HG03139 (cell line): ENCODE results near the gene ACSBG1.
"Not testable (repeated sequence)": the region's sequence is repeated elsewhere in the genome, so short reads cannot be mapped to it uniquely, and the experiment has no call there.

Experiments used
- ATAC-seq: cut with Tn5 transposase; IDR thresholded peaks from one replicate; pipeline ENCODE4 v1.9.1; 2021; ENCODE audit not compliant: unreplicated experiment

The ACSBG1 gene

DNA sequence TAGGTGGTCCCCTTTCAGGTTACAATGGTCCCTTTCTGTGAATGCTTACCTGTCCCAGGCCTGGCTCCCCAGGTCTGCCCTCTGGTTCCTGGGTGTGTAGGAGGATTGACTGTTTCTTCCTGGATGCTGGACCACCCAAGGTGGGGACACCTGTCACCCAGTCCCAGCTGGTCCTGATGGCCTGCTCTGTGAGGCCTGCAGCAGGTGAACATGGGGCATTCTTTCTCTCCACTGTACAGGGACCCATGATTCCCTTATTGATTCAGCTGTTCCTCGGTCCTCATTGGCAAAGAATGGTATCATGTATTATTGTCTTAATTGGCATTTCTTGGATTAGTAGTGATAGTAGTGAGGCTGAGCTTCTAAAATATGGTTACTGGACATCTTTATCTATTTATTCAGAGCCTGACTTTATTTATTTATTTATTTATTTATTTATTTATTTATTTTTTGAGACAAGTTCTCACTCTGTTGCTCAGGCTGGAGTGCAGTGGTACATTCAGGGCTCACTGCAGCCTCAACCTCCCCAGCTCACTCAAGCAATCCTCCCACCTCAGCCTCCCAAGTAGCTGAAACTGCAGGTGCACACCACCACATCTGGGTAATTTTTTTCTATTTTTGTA, 21.2 kb upstream of the ACSBG1 start:
- no peak for ATAC-seq

DNA sequence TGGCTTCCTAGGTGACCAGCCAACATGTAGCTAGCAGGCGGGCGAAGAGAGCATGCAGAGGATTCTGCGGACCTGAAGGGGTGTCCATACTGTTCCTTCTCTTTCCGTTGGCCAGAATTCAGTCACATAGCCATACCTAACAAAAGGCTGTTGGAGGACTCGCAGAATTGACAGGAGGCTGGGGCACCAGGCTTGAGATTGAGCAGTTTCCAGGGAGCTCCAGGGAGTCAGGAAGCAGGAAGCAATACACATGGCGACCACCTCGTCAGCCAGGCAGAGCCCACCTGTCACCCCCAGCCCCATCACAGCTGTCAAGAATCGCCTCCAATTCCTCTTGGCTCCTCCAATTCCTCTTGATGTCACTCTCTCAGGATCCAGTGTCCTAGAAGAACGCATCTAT, 16.8 kb upstream of the ACSBG1 start:
- no peak for ATAC-seq

DNA sequence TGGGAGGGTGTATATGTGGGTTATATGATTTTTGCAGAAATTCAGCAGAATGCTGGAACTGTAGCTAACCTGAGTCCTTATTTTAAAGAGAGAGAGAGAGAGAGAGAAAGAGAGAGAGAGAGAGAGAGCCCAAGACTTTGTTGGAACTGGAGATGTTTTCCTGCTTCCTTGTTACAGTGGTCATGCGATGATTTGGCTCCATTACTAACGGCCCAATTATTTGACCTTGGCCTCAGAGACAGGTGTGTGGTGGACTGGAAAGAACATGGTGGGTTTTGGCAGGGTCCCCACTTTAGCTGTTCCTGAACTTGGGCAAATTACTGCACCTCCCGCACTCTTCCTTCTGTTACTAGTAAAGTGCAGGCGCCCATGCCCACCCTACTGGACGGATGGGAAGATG, 14.8 kb upstream of the ACSBG1 start:
- ATAC-seq, result no peak

DNA sequence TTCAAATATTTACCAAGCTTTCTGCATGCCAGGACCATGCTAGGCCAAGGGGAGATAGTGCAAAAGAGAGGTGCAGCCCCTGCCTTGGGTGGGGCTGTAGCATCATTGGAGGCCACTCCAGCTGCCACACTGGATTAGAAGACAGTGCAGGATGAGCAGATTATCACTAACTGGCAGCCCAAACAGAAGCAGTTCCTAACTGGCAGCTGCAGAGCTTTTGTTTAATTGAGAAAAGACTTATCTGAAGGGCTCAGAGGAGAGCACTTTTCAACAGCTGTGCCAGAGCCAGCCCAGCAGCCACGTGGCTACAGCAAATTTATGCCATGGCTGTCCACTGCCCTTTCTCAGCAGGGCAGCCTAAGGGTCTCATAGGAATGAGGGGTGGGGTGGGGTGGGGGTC, 13.5 kb upstream of the ACSBG1 start:
- ATAC-seq, result no peak

DNA sequence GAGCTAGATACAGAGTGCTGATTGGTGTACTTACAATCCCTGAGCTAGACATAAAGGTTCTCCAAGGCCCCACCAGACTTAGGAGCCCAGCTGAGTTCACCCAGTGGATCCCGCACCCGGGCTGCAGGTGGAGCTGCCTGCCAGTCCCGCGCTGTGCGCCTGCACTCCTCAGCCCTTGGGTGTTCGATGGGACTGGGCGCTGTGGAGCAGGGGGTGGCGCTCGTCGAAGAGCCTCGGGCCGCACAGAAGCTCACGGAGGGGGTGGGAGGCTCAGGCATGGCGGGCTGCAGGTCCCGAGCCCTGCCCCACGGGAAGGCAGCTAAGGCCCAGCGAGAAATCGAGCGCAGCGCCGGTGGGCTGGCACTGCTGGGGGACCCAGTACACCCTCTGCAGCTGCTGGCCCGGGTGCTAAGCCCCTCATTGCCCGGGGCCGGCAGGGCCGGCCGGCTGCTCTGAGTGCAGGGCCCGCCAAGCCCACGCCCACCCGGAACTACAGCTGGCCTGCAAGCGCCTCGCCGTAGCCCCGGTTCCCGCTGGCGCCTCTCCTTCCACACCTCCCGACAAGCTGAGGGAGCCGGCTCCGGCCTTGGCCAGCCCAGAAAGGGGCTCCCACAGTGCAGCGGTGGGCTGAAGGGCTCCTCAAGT, 11.7 kb upstream of the ACSBG1 start:
- not testable (repeated sequence) for ATAC-seq

DNA sequence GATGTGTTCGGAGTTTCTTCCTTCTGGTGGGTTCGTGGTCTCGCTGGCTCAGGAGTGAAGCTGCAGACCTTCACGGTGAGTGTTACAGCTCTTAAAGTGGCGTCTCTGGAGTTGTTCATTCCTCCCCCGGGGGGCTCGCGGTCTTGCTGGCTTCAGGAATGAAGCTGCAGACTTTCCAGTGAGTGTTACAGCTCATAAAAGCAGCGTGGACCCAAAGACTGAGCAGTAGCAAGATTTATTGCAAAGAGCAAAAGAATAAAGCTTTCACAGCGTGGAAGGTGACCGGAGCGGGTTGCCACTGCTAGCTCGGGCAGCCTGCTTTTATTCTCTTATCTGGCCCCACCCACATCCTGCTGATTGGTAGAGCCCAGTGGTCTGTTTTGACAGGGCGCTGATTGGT, 11.0 kb upstream of the ACSBG1 start:
- ATAC-seq, result not testable (repeated sequence)

DNA sequence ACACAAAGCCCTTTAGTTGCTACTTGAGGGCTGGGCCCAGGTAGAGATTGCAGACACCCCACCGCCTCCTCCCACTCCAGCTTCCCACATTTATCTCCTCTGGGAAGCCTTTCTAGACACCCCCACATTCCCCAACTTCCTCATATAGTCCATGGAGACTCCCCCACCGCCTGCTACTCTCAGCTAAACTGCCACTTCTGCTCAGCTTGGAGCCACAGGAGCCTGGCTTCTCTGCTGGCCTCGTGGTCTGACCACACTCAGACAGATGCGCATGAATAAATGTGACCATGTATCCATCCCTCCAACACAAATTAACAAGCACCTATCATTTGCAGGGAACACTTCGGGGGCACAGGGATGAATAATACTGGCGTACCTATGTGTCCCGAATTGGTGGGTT, 10.5 kb upstream of the ACSBG1 start:
- ATAC-seq, result no peak

DNA sequence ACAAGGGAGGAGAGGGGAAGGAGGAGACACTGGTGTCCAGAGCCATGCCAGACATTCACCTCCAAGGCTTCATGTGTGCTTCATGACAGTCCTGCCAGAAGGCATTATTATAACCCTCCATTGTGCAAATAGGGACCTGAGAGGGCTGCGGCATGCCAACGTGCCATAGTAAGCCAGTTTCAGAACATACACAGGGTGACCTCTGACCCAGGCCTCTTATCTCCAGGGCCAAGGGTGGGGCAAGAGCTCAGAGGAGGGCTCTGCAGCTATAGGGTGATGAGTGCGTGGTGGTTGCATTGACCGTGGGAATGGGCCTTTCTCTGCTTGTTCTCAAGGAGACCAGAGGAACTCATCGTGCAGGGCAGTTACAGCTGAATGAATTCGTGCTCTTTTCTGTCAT, 9.7 kb upstream of the ACSBG1 start:
- ATAC-seq, result no peak

DNA sequence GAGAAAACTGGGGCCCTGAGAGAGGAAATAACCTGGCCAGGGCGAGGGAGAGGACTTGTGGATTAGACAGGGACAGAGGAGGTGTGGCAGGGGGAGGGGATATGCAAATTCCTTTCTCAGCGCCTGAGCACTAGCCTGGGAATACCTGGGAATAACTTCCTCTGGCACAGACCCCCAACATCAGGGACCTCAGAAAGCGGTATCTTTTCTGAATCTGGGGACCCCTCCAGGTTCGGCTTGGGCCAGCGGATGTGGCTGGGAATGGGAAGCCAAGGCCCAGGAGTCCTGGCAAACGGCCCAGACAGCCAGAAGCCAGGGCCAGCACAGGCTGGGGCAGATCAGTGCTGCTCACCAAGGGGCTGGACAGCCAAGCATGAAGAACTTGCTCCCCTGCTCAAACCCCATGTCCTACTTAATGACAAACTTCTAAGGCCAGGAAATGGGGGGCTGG, 9.2 kb upstream of the ACSBG1 start:
- no peak for ATAC-seq

DNA sequence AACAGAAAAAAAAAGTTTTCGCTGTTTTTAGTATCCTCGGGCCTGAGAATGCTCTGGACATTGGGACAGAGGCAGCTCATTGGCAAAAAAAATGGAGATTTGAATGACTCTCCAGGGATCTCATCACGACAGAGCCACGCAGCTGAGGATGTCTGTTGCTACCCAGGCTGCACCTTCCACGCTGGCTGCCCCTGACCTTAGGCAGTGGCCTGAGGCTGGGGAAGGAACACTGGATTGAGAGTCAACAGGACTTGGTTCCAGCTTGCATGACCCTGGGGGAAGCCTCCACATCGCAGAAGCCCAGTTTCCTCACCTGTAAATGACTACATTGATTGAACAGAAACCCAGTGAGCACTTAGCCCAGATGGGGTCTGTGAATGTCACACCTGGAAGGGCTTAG, 8.7 kb upstream of the ACSBG1 start:
- ATAC-seq, result no peak

DNA sequence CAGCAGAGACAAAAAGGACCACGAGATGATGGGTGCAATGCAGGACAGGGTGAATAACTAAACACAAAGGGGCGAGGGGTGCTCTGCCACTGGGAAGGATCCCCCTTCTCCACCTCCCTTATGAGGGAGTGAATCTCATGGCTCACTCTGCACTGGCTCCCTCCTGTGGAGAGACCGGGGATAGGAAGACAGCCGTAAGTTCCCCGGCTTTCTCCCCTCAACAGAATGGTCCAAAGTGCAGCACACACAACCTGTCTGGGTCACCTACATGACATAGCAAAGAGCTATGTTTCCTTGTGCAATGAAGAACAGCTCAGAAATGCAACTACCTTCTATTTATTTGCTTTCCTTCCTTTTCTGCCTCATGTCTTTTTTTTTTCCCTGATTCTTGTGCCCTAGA, 7.8 kb upstream of the ACSBG1 start:
- ATAC-seq, result no peak

DNA sequence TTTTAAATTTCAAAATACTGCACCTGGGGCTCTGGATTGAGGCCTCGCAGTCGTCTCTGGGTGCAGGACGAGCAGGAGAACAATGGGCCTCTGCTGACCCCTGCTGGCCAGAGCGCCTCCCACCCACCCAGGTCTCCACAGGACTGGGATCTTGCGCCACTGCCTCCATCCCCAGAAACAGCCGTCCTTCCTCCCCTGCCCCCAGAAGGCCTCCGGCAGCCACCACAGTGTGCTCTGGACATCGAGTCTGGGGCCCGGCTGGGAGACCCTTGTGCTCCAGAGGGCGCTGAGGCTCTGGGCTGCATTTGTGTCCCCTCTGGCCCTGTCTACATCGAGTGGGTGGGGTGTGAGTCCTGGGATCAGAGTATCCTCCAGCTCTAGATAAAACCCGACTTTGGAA, 6.7 kb upstream of the ACSBG1 start:
- no peak for ATAC-seq

DNA sequence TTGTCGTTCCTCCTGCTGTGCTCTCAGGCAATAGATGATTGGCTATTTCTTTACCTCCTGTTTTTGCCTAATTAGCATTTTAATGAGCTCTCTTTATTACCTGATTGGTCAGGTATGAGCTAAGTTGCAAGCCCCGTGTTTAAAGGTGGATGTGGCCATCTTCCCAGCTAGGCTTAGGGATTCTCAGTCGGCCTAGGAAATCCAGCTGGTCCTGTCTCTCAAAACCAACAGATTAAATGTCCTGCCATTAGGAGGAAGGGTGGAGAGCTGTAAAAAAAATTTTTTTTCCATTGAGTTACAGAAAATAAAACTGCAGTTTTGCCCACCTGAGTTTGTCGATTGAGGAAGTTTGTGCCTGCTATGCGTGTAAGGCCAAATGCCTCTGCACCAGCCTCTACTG, 5.4 kb upstream of the ACSBG1 start:
- no peak for ATAC-seq

DNA sequence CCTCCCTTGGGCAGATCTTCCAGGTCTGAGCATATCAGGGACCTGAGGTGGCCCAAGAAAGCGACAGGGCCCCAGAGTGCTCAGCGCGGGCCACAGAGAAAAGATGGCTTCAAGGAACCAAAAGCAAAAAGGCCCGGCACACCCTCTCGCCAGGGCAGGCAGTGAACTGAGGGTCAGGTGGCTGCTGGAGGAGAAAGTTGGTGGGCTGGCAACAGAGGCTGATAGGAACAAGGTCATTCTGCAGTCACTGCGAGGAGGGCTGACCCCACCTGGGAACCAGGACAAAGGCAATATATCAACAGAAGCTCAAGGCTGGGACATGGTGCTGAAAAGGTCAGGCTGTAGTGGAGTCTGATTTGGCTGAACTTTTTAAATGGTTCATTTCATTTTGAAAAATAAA, 2.8 kb upstream of the ACSBG1 start:
- no peak for ATAC-seq

DNA sequence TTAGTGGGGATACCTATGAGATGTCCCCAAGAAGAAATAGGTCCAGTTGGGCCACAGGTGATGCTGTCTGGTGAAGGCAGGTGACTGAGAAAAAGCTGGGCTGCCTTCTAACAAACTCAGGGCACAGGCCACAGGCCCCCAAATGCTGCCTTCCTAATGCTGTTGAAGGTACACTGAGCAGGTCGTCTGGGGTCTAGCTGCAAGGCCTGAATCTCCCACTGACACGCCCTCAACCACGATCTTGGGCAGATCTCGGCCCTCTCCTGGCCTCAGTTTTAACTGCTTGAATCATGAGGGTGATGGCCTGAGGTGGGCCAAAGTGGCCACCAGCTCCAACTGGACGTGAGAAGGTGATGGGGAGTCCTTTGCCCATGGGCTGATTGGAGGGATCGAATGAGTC, 2.1 kb upstream of the ACSBG1 start:
- no peak for ATAC-seq

DNA sequence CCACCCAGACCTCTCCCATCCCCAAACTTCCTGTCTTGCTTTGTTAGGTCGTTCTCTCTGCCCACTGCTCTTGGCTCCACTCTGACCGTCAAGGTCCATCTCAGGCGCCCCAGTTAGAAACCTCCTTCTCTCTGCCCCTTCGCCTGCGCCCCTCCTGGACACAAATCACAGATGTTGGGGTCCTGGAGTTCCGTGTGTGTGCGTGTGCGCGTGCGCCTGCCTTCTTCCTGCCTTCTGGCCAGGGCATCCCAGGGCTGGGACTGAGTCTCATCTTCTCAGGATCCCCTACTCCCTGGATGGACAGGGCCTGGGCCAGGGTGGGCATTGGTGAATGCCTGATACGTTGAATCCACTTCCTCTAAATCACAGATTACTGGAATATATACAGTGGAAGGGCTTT, 869 bp downstream of the ACSBG1 start:
- ATAC-seq, result no peak

DNA sequence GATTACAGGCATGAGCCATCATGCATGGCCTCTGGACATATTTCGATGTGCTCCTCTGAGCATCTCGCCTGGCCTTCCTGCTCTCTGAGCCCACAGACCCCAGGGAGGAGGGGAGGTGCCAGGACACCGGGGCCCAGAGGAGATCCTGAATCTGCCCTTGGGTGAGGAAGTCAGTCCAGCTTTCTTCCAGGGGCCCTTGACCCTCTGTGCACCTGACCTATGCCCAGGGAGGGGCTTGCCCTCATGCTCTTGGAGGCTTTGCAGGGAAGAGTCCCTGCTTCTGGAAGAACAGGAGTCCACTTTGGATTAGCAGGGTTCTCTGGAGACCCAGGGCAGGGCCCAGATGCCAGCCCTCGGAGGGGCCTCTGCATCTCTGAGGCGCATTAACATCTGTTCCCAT, 1.4 kb downstream of the ACSBG1 start:
- ATAC-seq, result no peak

DNA sequence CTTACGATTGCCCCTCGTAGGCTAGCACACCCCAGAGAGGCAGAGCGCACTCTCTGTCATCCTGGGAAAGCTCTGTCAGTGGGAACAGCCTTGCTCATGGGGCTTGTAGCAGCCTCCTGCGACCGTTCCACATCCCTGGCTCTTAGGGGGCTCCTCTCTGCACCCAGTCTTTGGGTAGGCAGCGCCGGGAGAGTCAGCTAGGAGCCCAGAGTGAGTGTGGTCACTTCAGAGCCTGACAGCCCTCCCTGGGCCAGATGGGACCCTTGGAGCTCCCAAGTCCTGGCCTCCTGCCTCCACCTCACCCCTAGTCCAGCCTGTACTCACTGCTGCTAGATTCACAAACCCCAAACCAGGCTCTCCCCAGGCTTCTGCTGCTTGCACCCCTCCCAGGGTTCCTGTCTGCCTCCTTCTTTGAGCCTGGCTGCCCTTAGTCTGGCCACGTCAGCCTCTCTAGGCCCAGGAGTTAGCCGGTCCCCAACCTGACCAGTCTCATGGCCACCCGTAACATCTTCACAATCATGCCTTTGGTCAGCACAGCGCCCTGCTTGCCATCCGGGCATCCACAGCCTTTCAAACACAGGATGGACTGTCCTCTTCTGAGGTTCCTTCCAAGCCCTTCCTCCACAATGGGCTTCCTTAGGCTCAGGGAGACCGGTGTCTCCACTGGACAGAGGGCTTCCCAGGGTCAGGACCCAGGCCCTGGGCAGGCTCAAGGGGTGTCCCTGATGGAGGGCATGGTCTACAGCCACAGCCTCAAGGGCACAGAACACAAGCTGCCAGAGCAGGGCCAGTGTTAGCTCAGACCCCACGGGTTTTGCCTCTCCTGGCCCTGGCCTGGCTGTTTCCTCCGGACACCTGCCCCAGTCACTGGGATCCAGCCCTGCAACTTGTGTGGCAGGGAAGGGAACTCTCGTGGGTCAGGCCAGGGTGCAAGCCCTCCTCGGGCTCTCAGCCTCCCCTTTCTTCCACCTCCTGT, 4.6 kb downstream of the ACSBG1 start:
- no peak for ATAC-seq

DNA sequence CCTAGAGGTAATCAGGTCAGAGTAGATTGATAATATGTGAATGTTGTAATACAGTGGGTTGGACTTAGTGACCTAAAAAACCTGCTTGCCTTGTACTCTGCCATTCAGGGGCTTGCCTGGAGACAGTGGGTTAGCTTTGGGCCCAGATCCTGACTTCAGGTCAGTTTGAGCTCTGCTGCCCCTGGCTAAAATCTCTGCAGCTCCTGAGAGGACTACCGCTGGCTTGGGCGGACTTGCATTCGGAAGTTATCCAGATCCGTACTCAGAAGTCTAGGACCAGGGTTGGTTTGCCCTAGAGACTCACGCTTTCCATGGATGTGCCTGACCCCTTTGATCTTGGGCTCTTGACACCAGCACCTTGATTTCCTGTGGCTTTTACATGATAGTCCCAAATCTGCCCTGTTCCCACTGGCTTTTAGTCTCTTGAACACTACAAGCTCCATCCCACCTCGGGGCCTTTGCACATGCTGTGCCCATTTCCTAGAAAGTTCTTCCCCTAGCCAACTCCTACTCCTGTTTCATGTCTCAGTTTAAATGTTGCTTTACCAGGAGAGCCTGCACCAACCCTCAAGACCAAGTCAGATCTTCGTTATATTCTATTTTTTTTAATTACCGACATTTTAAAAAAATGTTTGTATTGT, 5.9 kb downstream of the ACSBG1 start:
- ATAC-seq, result no peak

DNA sequence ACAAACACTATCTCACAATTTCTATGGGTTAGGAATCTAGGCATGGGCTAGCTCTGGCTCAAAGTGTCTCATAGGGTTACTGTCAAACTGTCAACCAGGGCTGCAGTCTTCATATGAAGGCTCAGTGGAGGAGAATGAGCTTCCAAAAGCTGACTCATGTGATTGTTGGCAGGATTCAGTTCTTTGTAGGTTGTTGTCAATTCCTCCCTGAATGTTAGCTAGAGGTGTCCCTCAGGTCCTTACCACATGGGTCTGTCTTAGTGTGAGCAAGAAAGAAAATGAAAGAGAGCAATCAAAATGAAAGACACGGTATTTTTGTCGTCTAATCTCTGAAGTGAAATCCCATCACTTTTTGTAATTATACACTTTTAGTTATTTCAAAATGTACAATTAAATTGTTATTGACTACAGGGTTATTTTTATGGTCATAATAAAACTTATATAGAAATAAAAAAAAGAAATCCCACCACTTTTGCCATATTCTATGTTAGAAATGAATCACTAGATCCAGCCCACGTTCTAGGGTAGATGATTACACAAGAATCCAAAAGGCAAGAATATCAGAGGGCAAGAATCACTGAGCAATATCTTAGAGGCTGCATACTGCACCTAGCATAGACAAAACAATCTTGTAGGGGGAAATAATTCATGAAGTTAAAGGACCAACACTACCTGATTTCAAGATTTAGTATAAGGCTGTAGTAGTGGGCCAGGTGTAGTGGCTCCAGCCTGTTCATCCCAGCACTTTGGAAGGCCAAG, 8.4 kb downstream of the ACSBG1 start:
- no peak for ATAC-seq

DNA sequence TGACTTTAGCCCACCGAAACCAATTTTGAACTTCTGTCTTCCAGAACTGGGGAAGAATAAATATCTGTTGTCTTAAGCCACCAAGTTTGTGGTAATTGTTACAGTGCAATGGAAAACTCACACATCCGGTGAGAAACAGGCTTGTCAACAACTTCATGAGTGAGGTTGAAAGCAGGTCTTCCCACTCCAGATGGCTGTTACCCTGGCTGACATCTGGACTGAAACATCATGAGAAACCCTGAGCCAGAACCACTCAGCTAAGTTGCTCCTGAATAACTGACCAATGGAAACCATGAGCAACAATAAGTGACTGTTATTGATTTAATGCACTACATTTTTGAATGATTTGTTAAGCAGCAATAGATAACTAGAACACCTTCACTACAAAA, 10.3 kb downstream of the ACSBG1 start:
- ATAC-seq, result no peak
